ENCODE measurements around the gene CPT1A.

CPT1A gene

DNA sequence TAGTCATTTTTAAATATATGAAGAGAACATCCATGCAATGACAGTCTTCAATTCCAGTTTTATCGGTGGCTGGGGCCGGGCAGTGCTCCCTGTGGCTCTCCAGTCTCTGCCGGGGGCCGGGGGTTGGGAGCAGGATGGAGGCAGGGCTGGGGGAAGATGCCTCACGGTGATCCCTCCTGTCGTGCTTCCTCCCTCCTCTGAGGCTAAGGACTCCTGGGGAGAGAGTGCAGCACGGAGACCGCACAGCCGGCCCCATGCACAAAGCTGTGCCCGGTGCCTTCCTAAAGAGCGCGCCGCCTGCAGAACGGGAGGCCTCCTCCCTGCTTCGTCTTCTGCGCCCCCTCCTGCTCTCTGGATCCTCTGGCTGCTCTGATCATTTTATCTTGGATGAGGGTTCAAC is 136.8 kb downstream of the CPT1A start:
- Histone ChIP-seq H4K20me1 (ENCODE audit: insufficient read depth, low read length, poor library complexity, severe bottlenecking) (no peaks in the 10 kb centered on the region), H3K9me3 (ENCODE audit: insufficient read depth, low read depth, low read length) (no peaks in the 10 kb centered on the region), H3K4me1 (ENCODE audit: insufficient read depth, low read length, poor library complexity, severe bottlenecking) (no peaks in the 10 kb centered on the region), H3F3A (ENCODE audit: low read depth) (no peaks in the 10 kb centered on the region), H3K9me2 (replicated peaks; ENCODE audit: low read depth, low read length) (no peaks in the 10 kb centered on the region), H3K27me3 (ENCODE audit: insufficient read depth, low read length, poor library complexity, severe bottlenecking) (no peaks in the 10 kb centered on the region), H2AFZ (ENCODE audit: low read length) (no peak overlapping the region), H3K9ac (ENCODE audit: low read depth, low read length, poor library complexity, severe bottlenecking) (no peak overlapping the region), H3K4me2 (ENCODE audit: low read depth, low read length, poor library complexity, severe bottlenecking) (no peak overlapping the region), H3K4me3 (ENCODE audit: low read length, poor library complexity, severe bottlenecking) (no peak overlapping the region), H3K36me3 (ENCODE audit: insufficient read depth, low read length) (no peaks in the 10 kb centered on the region), H3K79me2 (ENCODE audit: insufficient read depth, low read length) (no peaks in the 10 kb centered on the region)
- TF ChIP-seq EZH2phosphoT487 (IDR thresholded peaks at IDR 0.05; ENCODE audit: borderline replicate concordance) = no peak
- TF ChIP-seq, protein P1, sequence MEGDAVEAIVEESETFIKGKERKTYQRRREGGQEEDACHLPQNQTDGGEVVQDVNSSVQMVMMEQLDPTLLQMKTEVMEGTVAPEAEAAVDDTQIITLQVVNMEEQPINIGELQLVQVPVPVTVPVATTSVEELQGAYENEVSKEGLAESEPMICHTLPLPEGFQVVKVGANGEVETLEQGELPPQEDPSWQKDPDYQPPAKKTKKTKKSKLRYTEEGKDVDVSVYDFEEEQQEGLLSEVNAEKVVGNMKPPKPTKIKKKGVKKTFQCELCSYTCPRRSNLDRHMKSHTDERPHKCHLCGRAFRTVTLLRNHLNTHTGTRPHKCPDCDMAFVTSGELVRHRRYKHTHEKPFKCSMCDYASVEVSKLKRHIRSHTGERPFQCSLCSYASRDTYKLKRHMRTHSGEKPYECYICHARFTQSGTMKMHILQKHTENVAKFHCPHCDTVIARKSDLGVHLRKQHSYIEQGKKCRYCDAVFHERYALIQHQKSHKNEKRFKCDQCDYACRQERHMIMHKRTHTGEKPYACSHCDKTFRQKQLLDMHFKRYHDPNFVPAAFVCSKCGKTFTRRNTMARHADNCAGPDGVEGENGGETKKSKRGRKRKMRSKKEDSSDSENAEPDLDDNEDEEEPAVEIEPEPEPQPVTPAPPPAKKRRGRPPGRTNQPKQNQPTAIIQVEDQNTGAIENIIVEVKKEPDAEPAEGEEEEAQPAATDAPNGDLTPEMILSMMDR (conservative IDR thresholded peaks at IDR 0.05; ENCODE audit: low read length) = no peak
